T-helper 2 cell treated with Interferon-gamma antibody and Interleukin-4, amounts not matched to agents 5 μg/mL and 100 μg/mL, for 36 hours (primary cell): ENCODE results near the gene LPIN2.

Experiments
- DNase-seq: peaks from one replicate; pipeline ENCODE4 v3.0.0; 2021; ENCODE audit warnings: low spot score
- H3K27ac Mint-ChIP-seq: one replicate; pipeline ENCODE4 v1.8.0; 2021; ENCODE audit warnings: mild to moderate bottlenecking, mixed read lengths
- H3K27me3 Mint-ChIP-seq: one replicate; pipeline ENCODE4 v1.8.0; 2021; ENCODE audit warnings: low read depth, mixed read lengths
- H3K36me3 Mint-ChIP-seq: one replicate; pipeline ENCODE4 v1.8.0; 2021; ENCODE audit warnings: low read depth, mixed read lengths
- H3K4me1 Mint-ChIP-seq: one replicate; pipeline ENCODE4 v1.8.0; 2021; ENCODE audit warnings: low read depth, mixed read lengths
- H3K4me3 Mint-ChIP-seq: one replicate; pipeline ENCODE4 v1.8.0; 2022; ENCODE audit warnings: mild to moderate bottlenecking, moderate library complexity, mixed read lengths
- H3K9me3 Mint-ChIP-seq: one replicate; pipeline ENCODE4 v1.8.0; 2021; ENCODE audit warnings: mixed read lengths

Gene LPIN2

GRCh38 chr18:3013024-3013804 is at the start of gene LPIN2:
LPIN2 (minus strand) TSS chr18:3013144; CDS start chr18:2960840, 52,304 bp downstream.
- peaks cover 54% of the 10 kb centered on the region for H3K4me1 Mint-ChIP-seq

GRCh38 chr18:3061581-3062312 is 48.8 kb upstream of the LPIN2 start:
- Mint-ChIP-seq H3K9me3 (no peaks in the 10 kb centered on the region), H3K4me1 (peaks cover 61% of the 10 kb centered on the region), H3K27ac (peak overlapping the region; percentile 95), H3K4me3 (peak overlapping the region; percentile 76), H3K36me3 (peaks cover 2% of the 10 kb centered on the region), H3K27me3 (no peaks in the 10 kb centered on the region)
- peak; percentile 71 for DNase-seq

More at GRCh38 chr18:3013024-3013804, at the start of gene LPIN2:
- Mint-ChIP-seq H3K27me3 (no peaks in the 10 kb centered on the region), H3K9me3 (no peaks in the 10 kb centered on the region), H3K27ac (peak within 1 kb of the TSS; percentile 95), H3K36me3 (peaks cover 34% of the 10 kb centered on the region), H3K4me3 (peak within 1 kb of the TSS; percentile 98)
- peak; percentile 97 for DNase-seq

GRCh38 chr18:3060667-3061580 is 48.0 kb upstream of the LPIN2 start:
- H3K4me1 Mint-ChIP-seq: peaks cover 61% of the 10 kb centered on the region
- peak overlapping the region; percentile 76 for H3K4me3 Mint-ChIP-seq
- DNase-seq: peak; percentile 56
- H3K27me3 Mint-ChIP-seq: no peaks in the 10 kb centered on the region
- peak overlapping the region; percentile 95 for H3K27ac Mint-ChIP-seq
- H3K9me3 Mint-ChIP-seq: no peaks in the 10 kb centered on the region
- H3K36me3 Mint-ChIP-seq: peaks cover 2% of the 10 kb centered on the region

GRCh38 chr18:3059272-3059671 is 46.3 kb upstream of the LPIN2 start:
- H3K4me1 Mint-ChIP-seq: peaks cover 61% of the 10 kb centered on the region
- H3K4me3 Mint-ChIP-seq: no peak overlapping the region
- DNase-seq: no peak
- no peaks in the 10 kb centered on the region for H3K27me3 Mint-ChIP-seq
- peaks cover 4% of the 10 kb centered on the region for H3K36me3 Mint-ChIP-seq
- peak overlapping the region; percentile 95 for H3K27ac Mint-ChIP-seq
- H3K9me3 Mint-ChIP-seq: peaks cover 3% of the 10 kb centered on the region

GRCh38 chr18:3058328-3059191 is 45.6 kb upstream of the LPIN2 start:
- peaks cover 62% of the 10 kb centered on the region for H3K4me1 Mint-ChIP-seq
- H3K36me3 Mint-ChIP-seq: peaks cover 6% of the 10 kb centered on the region
- no peak for DNase-seq
- H3K27me3 Mint-ChIP-seq: no peaks in the 10 kb centered on the region
- peak overlapping the region; percentile 95 for H3K27ac Mint-ChIP-seq
- H3K4me3 Mint-ChIP-seq: peak overlapping the region; percentile 31
- H3K9me3 Mint-ChIP-seq: peaks cover 7% of the 10 kb centered on the region

- peaks cover 13% of the 10 kb centered on the region for H3K36me3 Mint-ChIP-seq
- no peak overlapping the region for H3K4me3 Mint-ChIP-seq
- H3K4me1 Mint-ChIP-seq: peaks cover 55% of the 10 kb centered on the region
- DNase-seq: no peak
- peaks cover 14% of the 10 kb centered on the region for H3K9me3 Mint-ChIP-seq
- peak overlapping the region; percentile 95 for H3K27ac Mint-ChIP-seq
- no peaks in the 10 kb centered on the region for H3K27me3 Mint-ChIP-seq
Measured at GRCh38 chr18:3057526-3057925, 44.6 kb upstream of the LPIN2 start.

GRCh38 chr18:3056311-3056710 is 43.4 kb upstream of the LPIN2 start:
- Mint-ChIP-seq H3K4me3 (no peak overlapping the region), H3K27me3 (no peaks in the 10 kb centered on the region), H3K4me1 (peaks cover 49% of the 10 kb centered on the region), H3K27ac (no peak overlapping the region), H3K9me3 (peaks cover 17% of the 10 kb centered on the region), H3K36me3 (peaks cover 17% of the 10 kb centered on the region)
- no peak for DNase-seq

- no peak overlapping the region for H3K4me3 Mint-ChIP-seq
- peaks cover 17% of the 10 kb centered on the region for H3K9me3 Mint-ChIP-seq
- H3K4me1 Mint-ChIP-seq: peaks cover 44% of the 10 kb centered on the region
- no peak overlapping the region for H3K27ac Mint-ChIP-seq
- DNase-seq: no peak
- H3K36me3 Mint-ChIP-seq: peaks cover 17% of the 10 kb centered on the region
- H3K27me3 Mint-ChIP-seq: no peaks in the 10 kb centered on the region
Measured at GRCh38 chr18:3055816-3056215, 42.9 kb upstream of the LPIN2 start.

- Mint-ChIP-seq H3K27me3 (no peaks in the 10 kb centered on the region), H3K4me1 (peaks cover 38% of the 10 kb centered on the region), H3K9me3 (peaks cover 17% of the 10 kb centered on the region), H3K4me3 (no peak overlapping the region), H3K36me3 (peaks cover 17% of the 10 kb centered on the region), H3K27ac (peak overlapping the region; percentile 19)
- DNase-seq: no peak
Measured at GRCh38 chr18:3055186-3055728, 42.3 kb upstream of the LPIN2 start.

- DNase-seq: no peak
- Mint-ChIP-seq H3K36me3 (peaks cover 17% of the 10 kb centered on the region), H3K9me3 (peaks cover 17% of the 10 kb centered on the region), H3K27me3 (no peaks in the 10 kb centered on the region), H3K4me1 (peaks cover 36% of the 10 kb centered on the region), H3K27ac (no peak overlapping the region), H3K4me3 (no peak overlapping the region)
Measured at GRCh38 chr18:3054780-3055179, 41.8 kb upstream of the LPIN2 start.

GRCh38 chr18:3054214-3054613 is 41.3 kb upstream of the LPIN2 start:
- no peaks in the 10 kb centered on the region for H3K27me3 Mint-ChIP-seq
- DNase-seq: no peak
- no peak overlapping the region for H3K4me3 Mint-ChIP-seq
- H3K27ac Mint-ChIP-seq: no peak overlapping the region
- peaks cover 17% of the 10 kb centered on the region for H3K9me3 Mint-ChIP-seq
- H3K4me1 Mint-ChIP-seq: peaks cover 33% of the 10 kb centered on the region
- H3K36me3 Mint-ChIP-seq: peaks cover 17% of the 10 kb centered on the region

- DNase-seq: no peak
- Mint-ChIP-seq H3K4me1 (peaks cover 27% of the 10 kb centered on the region), H3K27me3 (no peaks in the 10 kb centered on the region), H3K27ac (no peak overlapping the region), H3K4me3 (no peak overlapping the region), H3K9me3 (peaks cover 17% of the 10 kb centered on the region), H3K36me3 (peaks cover 15% of the 10 kb centered on the region)
Measured at GRCh38 chr18:3053081-3053480, 40.1 kb upstream of the LPIN2 start.

- Mint-ChIP-seq H3K4me1 (peaks cover 22% of the 10 kb centered on the region), H3K9me3 (peaks cover 17% of the 10 kb centered on the region), H3K4me3 (no peak overlapping the region), H3K36me3 (peaks cover 15% of the 10 kb centered on the region), H3K27ac (peak overlapping the region; percentile 37), H3K27me3 (no peaks in the 10 kb centered on the region)
- no peak for DNase-seq
Measured at GRCh38 chr18:3052411-3052758, 39.4 kb upstream of the LPIN2 start.
